ENCODE results near the gene TGFB1I1. TPM values are rescaled to one million over a fixed set of nuclear protein-coding genes. Genes with fewer than 3 reads are reported as not detected.

Gene TGFB1I1
- total RNA-seq, 1 experiment from 2014 or later, result 8.7 TPM

GRCh38 chr16:31479751-31480150 lies 7.8 kb downstream of the TGFB1I1 start:
- BruUV-seq (replicated peaks), result no TSS peak
- Histone ChIP-seq H3K27ac (ENCODE audit: low read depth, low read length) (no peak overlapping the region), H3K79me2 (ENCODE audit: insufficient read depth, low read length) (no peaks in the 10 kb centered on the region), H4K20me1 (ENCODE audit: insufficient read depth) (no peaks in the 10 kb centered on the region), H3K4me3 (replicated peaks in 1 of 2; ENCODE audit: low read depth in 1 of 2, low read length in 2 of 2) (no peak overlapping the region), H3K4me2 (ENCODE audit: low read length) (no peak overlapping the region), H3K9me3 (ENCODE audit: control insufficient read depth in 1 of 2, insufficient read depth in 1 of 2, low read depth in 1 of 2, low read length in 2 of 2) (no peaks in the 10 kb centered on the region), H3K4me1 (ENCODE audit: control insufficient read depth in 1 of 2, insufficient read depth in 2 of 2, low read length in 2 of 2) (peaks cover 11 to 28% of the 10 kb centered on the region in 2 experiments; a peak in 3 of 4 replicates), H3K27me3 (ENCODE audit: insufficient read depth, low read length) (no peaks in the 10 kb centered on the region), H3K9me2 (ENCODE audit: insufficient read depth) (no peaks in the 10 kb centered on the region), H2AFZ (ENCODE audit: low read depth, low read length, poor library complexity, severe bottlenecking) (no peak overlapping the region), H3K9ac (ENCODE audit: low read length) (no peak overlapping the region), H3K36me3 (ENCODE audit: control insufficient read depth in 1 of 2, insufficient read depth in 2 of 2, low read length in 2 of 2) (no peaks in the 10 kb centered on the region)
- intact Hi-C loops (cut with micrococcal nuclease), result no loop called here
- ChIA-PET CTCF (no interaction called here), POLR2A (no interaction called here), RAD21 (ENCODE audit: low non-redundant PET in 1 of 2, low total read pairs in 2 of 2, uncharacterized antibody in 2 of 2, unreplicated experiment in 2 of 2) (no interaction called here)
- DNase-seq (ENCODE audit: low read depth, low spot score), result no peak
- no peak for ATAC-seq
- TF ChIP-seq ZNF274 (IDR thresholded peaks at IDR 0.05; ENCODE audit: low read depth, low read length), result no peak
- TF ChIP-seq POLR2A (IDR thresholded peaks at IDR 0.05; ENCODE audit: borderline replicate concordance, extremely low read depth, insufficient read depth, insufficient read length), result no peak
- no peak for TF ChIP-seq EZH2 (IDR thresholded peaks at IDR 0.05)
- no peak for TF ChIP-seq MAX (IDR thresholded peaks at IDR 0.05)
- no peak for TF ChIP-seq FOSL1 (IDR thresholded peaks at IDR 0.05; ENCODE audit: low read depth)
- TF ChIP-seq SIN3A (IDR thresholded peaks at IDR 0.05; ENCODE audit: low read depth), result no peak
- no peak for TF ChIP-seq JUND (IDR thresholded peaks at IDR 0.05)
- no peak for TF ChIP-seq CTCF (IDR thresholded peaks at IDR 0.05 in 2 of 3, conservative IDR thresholded peaks at IDR 0.05 in 1 of 3; ENCODE audit: borderline replicate concordance in 1 of 3, insufficient read depth in 1 of 3, low read depth in 2 of 3, low read length in 2 of 3)
- no peak for TF ChIP-seq ATF3 (IDR thresholded peaks at IDR 0.05)
- TF ChIP-seq TCF7L2 (IDR thresholded peaks at IDR 0.05; ENCODE audit: borderline replicate concordance, extremely low read depth, insufficient read depth, insufficient read length), result no peak
- TF ChIP-seq RAD21 (IDR thresholded peaks at IDR 0.05; ENCODE audit: low read depth), result no peak
- TF ChIP-seq CBX3 (IDR thresholded peaks at IDR 0.05; ENCODE audit: low read depth), result no peak
- no peak for TF ChIP-seq POLR2AphosphoS5 (IDR thresholded peaks at IDR 0.05; ENCODE audit: low read depth, low read length)

Data from HCT116 (cell line).